Gastroesophageal sphincter (tissue), 4 donors: Measurements from ENCODE around the gene IQGAP3. TPM values are rescaled to one million over a fixed set of nuclear protein-coding genes. Genes with fewer than 3 reads are reported as not detected.

Experiments used
- ATAC-seq: fragments of 150-250 bp; one replicate; pipeline ENCODE4 v1.9.1; 2016; ENCODE audit warnings: mild to moderate bottlenecking, moderate library complexity
- H3K27ac ChIP-seq, 4 donors: fragments of 200-600 bp; sonication (generic) in 3 of 4; 1 replicate in 3 of 4; 2 replicates in 1 of 4; pipeline ENCODE4 v1.5.1; 2016 to 2019
- H3K27me3 ChIP-seq: fragments of 200-600 bp; sonication (generic); one replicate; pipeline ENCODE4 v1.5.1; 2019
- H3K36me3 ChIP-seq, 2 donors: fragments of 200-600 bp; sonication (generic); one replicate each; pipeline ENCODE4 v1.5.1; 2019; ENCODE audit warnings: control low read depth in 1 of 2
- H3K4me1 ChIP-seq, 3 donors: fragments of 200-600 bp; sonication (generic); 1 replicate in 2 of 3; 2 replicates in 1 of 3; pipeline ENCODE4 v1.5.1; 2016 to 2019; ENCODE audit warnings: control low read depth in 2 of 3
- H3K4me3 ChIP-seq, 2 donors: fragments of 200-600 bp; sonication (generic); one replicate each; pipeline ENCODE4 v1.5.1; 2019; ENCODE audit warnings: mild to moderate bottlenecking in 1 of 2, moderate library complexity in 1 of 2
- H3K9me3 ChIP-seq, 3 donors: fragments of 200-600 bp; sonication (generic); one replicate each; pipeline ENCODE4 v1.5.1; 2017 to 2019; ENCODE audit warnings: control low read depth in 2 of 3
- CTCF ChIP-seq, 4 experiments: fragments of 200-600 bp in 2 of 4; fragments of 450-650 bp in 2 of 4; sonication (generic) in 1 of 4; IDR thresholded peaks; one replicate each; pipeline ENCODE4 v1.5.1; 2017 to 2019; ENCODE audit warnings: antibody characterized with exemption in 4 of 4, mild to moderate bottlenecking in 2 of 4, moderate library complexity in 2 of 4
- EP300 ChIP-seq: sonication (generic); formaldehyde crosslinking; IDR thresholded peaks from one replicate; pipeline ENCODE4 v1.6.1; 2017; ENCODE audit warnings: antibody characterized with exemption, mild to moderate bottlenecking
- POLR2A ChIP-seq, 2 donors: fragments of 450-650 bp; IDR thresholded peaks; one replicate each; pipeline ENCODE4 v1.6.1; 2017; ENCODE audit warnings: antibody characterized with exemption in 2 of 2, mild to moderate bottlenecking in 2 of 2, moderate library complexity in 1 of 2
- POLR2AphosphoS5 ChIP-seq: sonication (generic); formaldehyde crosslinking; IDR thresholded peaks from one replicate; pipeline ENCODE4 v1.6.1; 2017; ENCODE audit warnings: antibody characterized with exemption
- WGBS, 2 donors: methylation state at CpG; one replicate each; pipeline ENCODE4 v1.1.5; 2018; ENCODE audit warnings: low coverage in 1 of 2; 5-methylcytosine and 5-hydroxymethylcytosine counted together
- total RNA-seq, 4 donors: library from RNA; depleted of rRNA; stranded (reverse); fragments of >200 nt; gene quantifications; one replicate each; pipeline ENCODE4 v1.1.0, GENCODE V29; 2016

IQGAP3 gene
- under 1 TPM in 3 of 4 donors, not detected in 1; 0.27 to 0.58 (median 0.42) TPM for total RNA-seq

- TF ChIP-seq CTCF (IDR thresholded peaks at IDR 0.05) (no peak), POLR2AphosphoS5 (peak; percentile 62), POLR2A (IDR thresholded peaks at IDR 0.05) (no peak), EP300 (no peak)
- H3K36me3 ChIP-seq = no peaks in the 10 kb centered on the region
- peaks cover 0 to 20% (median 6%) of the 10 kb centered on the region in 3 donors for H3K4me1 ChIP-seq
- H3K9me3 ChIP-seq = no peaks in the 10 kb centered on the region
- H3K4me3 ChIP-seq = peak within 1 kb of the TSS in 1 of 2 donors; percentile 44
- ATAC-seq = peak; percentile 93
- 0% methylated on average over 13 of the region's 38 CpGs; no CpG with 5 or more reads in 1 of the 2 donors for WGBS, 2 donors
- peaks cover 12% of the 10 kb centered on the region for H3K27me3 ChIP-seq
- H3K27ac ChIP-seq = no peak within 1 kb of the TSS
Measured at GRCh38 chr1:156571919-156572662, at the start of gene IQGAP3. TSS of gene IQGAP3 (minus strand) at chr1:156572565. CDS start at chr1:156572529, 36 bp downstream.

- Histone ChIP-seq H3K9me3 (no peaks in the 10 kb centered on the region), H3K4me3 (no peak overlapping the region), H3K36me3 (no peaks in the 10 kb centered on the region), H3K4me1 (peaks cover 0 to 40% (median 19%) of the 10 kb centered on the region in 3 donors), H3K27me3 (peaks cover 26% of the 10 kb centered on the region), H3K27ac (no peak overlapping the region)
- ATAC-seq = no peak
- TF ChIP-seq CTCF (IDR thresholded peaks at IDR 0.05) (no peak), EP300 (no peak), POLR2A (IDR thresholded peaks at IDR 0.05) (no peak), POLR2AphosphoS5 (no peak)
- WGBS, 2 donors = 30 to 42% methylated on average over 2 to 4 of the region's 6 CpGs
Measured at GRCh38 chr1:156619582-156619955, 47.2 kb upstream of the IQGAP3 start.

- Histone ChIP-seq H3K4me1 (peaks cover 0 to 37% (median 14%) of the 10 kb centered on the region in 3 donors), H3K36me3 (no peaks in the 10 kb centered on the region), H3K27ac (no peak within 1 kb of the TSS), H3K4me3 (no peak within 1 kb of the TSS), H3K9me3 (no peaks in the 10 kb centered on the region), H3K27me3 (peaks cover 20% of the 10 kb centered on the region)
- TF ChIP-seq POLR2A (IDR thresholded peaks at IDR 0.05) (no peak), EP300 (no peak), CTCF (IDR thresholded peaks at IDR 0.05) (peak in 1 of 4 experiments; percentile 21), POLR2AphosphoS5 (no peak)
- ATAC-seq = no peak
- WGBS, 2 donors = 19 to 33% methylated on average over 2 to 5 of the region's 7 CpGs
Measured at GRCh38 chr1:156618853-156619581, 46.7 kb upstream of the IQGAP3 start, which contains the start of gene HAPLN2. TSS of gene HAPLN2 (plus strand) at chr1:156619415. CDS start at chr1:156623491, 4,076 bp downstream.

- TF ChIP-seq CTCF (IDR thresholded peaks at IDR 0.05) (peak in 3 of 4 experiments; percentile 7 to 36 (median 17)), POLR2AphosphoS5 (peak; percentile 37), POLR2A (IDR thresholded peaks at IDR 0.05) (no peak)
- peak overlapping the region in 1 of 2 donors; percentile 16 for H3K4me3 ChIP-seq
- 4 to 7% methylated on average over 2 to 4 of the region's 5 CpGs for WGBS, 2 donors
- ATAC-seq = peak; percentile 65
- H3K27ac ChIP-seq = peak overlapping the region; percentile 79 to 86 (median 83)
- no peaks in the 10 kb centered on the region for H3K9me3 ChIP-seq
- H3K36me3 ChIP-seq = no peaks in the 10 kb centered on the region
- peaks cover 0 to 28% (median 9%) of the 10 kb centered on the region in 3 donors for H3K4me1 ChIP-seq
- H3K27me3 ChIP-seq = peaks cover 3% of the 10 kb centered on the region
Measured at GRCh38 chr1:156616463-156616862, 44.1 kb upstream of the IQGAP3 start.
